ENCODE data around the gene FSD2.

Gene FSD2

GRCh38 chr15:82805994-82806406, at the start of gene FSD2:
Gene FSD2 (minus strand): TSS chr15:82806069. CDS start chr15:82787390, 18,679 bp downstream.
- DNase-seq (ENCODE audit: low spot score) = no peak

GRCh38 chr15:82854554-82854953, 48.7 kb upstream of the FSD2 start:
- DNase-seq (ENCODE audit: low spot score) = no peak

GRCh38 chr15:82852941-82853561, 47.2 kb upstream of the FSD2 start:
- no peak for DNase-seq (ENCODE audit: low spot score)

- DNase-seq (ENCODE audit: low spot score) = no peak
Observed at GRCh38 chr15:82851981-82852511, 46.2 kb upstream of the FSD2 start.

GRCh38 chr15:82851306-82851850, 45.5 kb upstream of the FSD2 start:
- DNase-seq (ENCODE audit: low spot score) = no peak

- no peak for DNase-seq (ENCODE audit: low spot score)
Observed at GRCh38 chr15:82850731-82851130, 44.9 kb upstream of the FSD2 start.

GRCh38 chr15:82849556-82850512, 44.0 kb upstream of the FSD2 start:
- no peak for DNase-seq (ENCODE audit: low spot score)

GRCh38 chr15:82848241-82848993, 42.5 kb upstream of the FSD2 start:
- DNase-seq (ENCODE audit: low spot score) = no peak

- no peak for DNase-seq (ENCODE audit: low spot score)
Observed at GRCh38 chr15:82847703-82848102, 41.8 kb upstream of the FSD2 start.

GRCh38 chr15:82846621-82847020, 40.8 kb upstream of the FSD2 start:
- DNase-seq (ENCODE audit: low spot score) = no peak

- DNase-seq (ENCODE audit: low spot score) = no peak
Observed at GRCh38 chr15:82845686-82846085, 39.8 kb upstream of the FSD2 start.

GRCh38 chr15:82843566-82843965, 37.7 kb upstream of the FSD2 start:
- DNase-seq (ENCODE audit: low spot score) = no peak

- DNase-seq (ENCODE audit: low spot score) = no peak
Observed at GRCh38 chr15:82840166-82840565, 34.3 kb upstream of the FSD2 start.

- no peak for DNase-seq (ENCODE audit: low spot score)
Observed at GRCh38 chr15:82839136-82839535, 33.3 kb upstream of the FSD2 start.

GRCh38 chr15:82838096-82838735, 32.3 kb upstream of the FSD2 start:
- no peak for DNase-seq (ENCODE audit: low spot score)

- DNase-seq (ENCODE audit: low spot score) = no peak
Observed at GRCh38 chr15:82835391-82835917, 29.6 kb upstream of the FSD2 start.

- no peak for DNase-seq (ENCODE audit: low spot score)
Observed at GRCh38 chr15:82833362-82833682, 27.5 kb upstream of the FSD2 start.

GRCh38 chr15:82832601-82833361, 26.9 kb upstream of the FSD2 start:
- DNase-seq (ENCODE audit: low spot score) = no peak

GRCh38 chr15:82831894-82832600, 26.2 kb upstream of the FSD2 start:
- DNase-seq (ENCODE audit: low spot score) = no peak

All from left forelimb (tissue), 1 donor.